ENCODE measurements around the gene DTNB. TPM values are rescaled to one million over a fixed set of nuclear protein-coding genes. Genes with fewer than 3 reads are reported as not detected.
"Not testable (repeated sequence)": the region's sequence is repeated elsewhere in the genome, so short reads cannot be mapped to it uniquely, and the experiment has no call there.

The DTNB gene
- total RNA-seq, 1 experiment from 2014 or later: 51.9 TPM

DNA sequence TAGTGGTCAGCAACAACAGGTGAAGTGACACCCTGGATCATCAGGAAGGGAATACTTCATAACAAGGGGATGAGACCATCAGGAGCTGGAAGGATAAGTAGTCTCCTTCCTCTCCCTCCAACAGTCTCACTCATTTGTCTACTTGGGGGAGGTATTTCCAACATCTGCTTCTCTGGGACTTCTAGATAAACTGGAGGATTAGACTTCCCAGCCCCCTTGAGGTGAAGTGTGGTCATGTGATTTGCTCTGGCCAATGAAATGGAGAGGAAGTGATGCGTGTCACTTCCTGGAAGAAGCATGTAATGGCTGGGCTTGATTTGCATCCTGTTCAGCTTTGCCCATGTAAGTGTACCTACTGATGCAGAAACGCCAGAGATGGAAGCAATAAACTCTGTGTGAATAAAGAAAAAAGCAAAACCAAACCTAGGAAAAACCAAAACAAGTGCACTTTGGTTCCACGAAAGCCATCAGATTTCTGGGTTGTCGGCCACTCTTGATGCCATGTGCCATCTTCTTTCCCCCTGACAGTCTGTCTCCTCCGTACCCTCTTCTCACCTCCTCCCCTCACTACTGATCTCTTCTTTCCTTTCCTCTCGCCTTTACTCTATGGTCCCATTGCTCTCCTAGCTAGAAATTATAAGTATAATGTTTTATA, 255.5 kb downstream of the DTNB start:
- no peak for DNase-seq
- H3K36me3 ChIP-seq (ENCODE audit: low read depth): no peaks in the 10 kb centered on the region
- POLR2A ChIA-PET (ENCODE audit: unreplicated experiment): no interaction called here
- no peaks in the 10 kb centered on the region for H3K9me2 ChIP-seq (ENCODE audit: insufficient read depth)
- CTCF ChIA-PET: no interaction called here
- no TSS peak for BruUV-seq (replicated peaks)
- no peaks in the 10 kb centered on the region for H3K27me3 ChIP-seq (ENCODE audit: insufficient read depth, low read depth)
- TF ChIP-seq, protein P1, sequence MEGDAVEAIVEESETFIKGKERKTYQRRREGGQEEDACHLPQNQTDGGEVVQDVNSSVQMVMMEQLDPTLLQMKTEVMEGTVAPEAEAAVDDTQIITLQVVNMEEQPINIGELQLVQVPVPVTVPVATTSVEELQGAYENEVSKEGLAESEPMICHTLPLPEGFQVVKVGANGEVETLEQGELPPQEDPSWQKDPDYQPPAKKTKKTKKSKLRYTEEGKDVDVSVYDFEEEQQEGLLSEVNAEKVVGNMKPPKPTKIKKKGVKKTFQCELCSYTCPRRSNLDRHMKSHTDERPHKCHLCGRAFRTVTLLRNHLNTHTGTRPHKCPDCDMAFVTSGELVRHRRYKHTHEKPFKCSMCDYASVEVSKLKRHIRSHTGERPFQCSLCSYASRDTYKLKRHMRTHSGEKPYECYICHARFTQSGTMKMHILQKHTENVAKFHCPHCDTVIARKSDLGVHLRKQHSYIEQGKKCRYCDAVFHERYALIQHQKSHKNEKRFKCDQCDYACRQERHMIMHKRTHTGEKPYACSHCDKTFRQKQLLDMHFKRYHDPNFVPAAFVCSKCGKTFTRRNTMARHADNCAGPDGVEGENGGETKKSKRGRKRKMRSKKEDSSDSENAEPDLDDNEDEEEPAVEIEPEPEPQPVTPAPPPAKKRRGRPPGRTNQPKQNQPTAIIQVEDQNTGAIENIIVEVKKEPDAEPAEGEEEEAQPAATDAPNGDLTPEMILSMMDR (conservative IDR thresholded peaks at IDR 0.05): no peak
- TF ChIP-seq EZH2 (IDR thresholded peaks at IDR 0.05; ENCODE audit: low read depth): no peak
- no peaks in the 10 kb centered on the region for H3K9me3 ChIP-seq (ENCODE audit: insufficient read depth, low read depth)
- no peaks in the 10 kb centered on the region for H4K20me1 ChIP-seq (ENCODE audit: insufficient read depth)
- no peaks in the 10 kb centered on the region for H3F3A ChIP-seq (ENCODE audit: insufficient read depth, low read depth)
- no peak overlapping the region for H2AFZ ChIP-seq
- no peaks in the 10 kb centered on the region for H3K4me1 ChIP-seq (replicated peaks; ENCODE audit: insufficient read depth)
- no peak overlapping the region for H3K4me3 ChIP-seq
- H3K27ac ChIP-seq: no peak overlapping the region
- H3K79me2 ChIP-seq (ENCODE audit: low read depth): no peaks in the 10 kb centered on the region
- H3K4me2 ChIP-seq: no peak overlapping the region
- intact Hi-C loops (cut with micrococcal nuclease; ENCODE audit: unreplicated experiment): no loop called here

DNA sequence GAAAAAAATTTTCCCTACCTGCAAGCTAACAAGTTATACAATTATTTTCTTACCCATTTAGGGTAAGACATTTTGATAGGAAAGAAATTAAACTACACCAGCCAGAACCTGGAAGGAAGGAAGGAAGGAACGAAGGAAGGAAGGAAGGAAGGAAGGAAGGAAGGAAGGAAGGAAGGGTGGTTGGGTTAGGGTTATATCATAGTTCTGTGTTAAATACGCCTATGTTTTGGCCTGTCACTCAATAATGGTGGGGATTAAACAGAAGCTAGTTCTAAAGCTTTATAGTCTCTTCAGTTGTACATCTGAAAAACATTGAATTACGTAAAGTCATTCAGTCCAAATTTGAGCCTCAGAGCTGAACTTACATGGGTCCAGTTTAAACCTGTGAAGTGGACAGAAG, 256.7 kb downstream of the DTNB start:
- H3K4me3 ChIP-seq: no peak overlapping the region
- no peaks in the 10 kb centered on the region for H4K20me1 ChIP-seq (ENCODE audit: insufficient read depth)
- ChIA-PET POLR2A (ENCODE audit: unreplicated experiment) (no interaction called here), CTCF (no interaction called here)
- H3K36me3 ChIP-seq (ENCODE audit: low read depth): no peaks in the 10 kb centered on the region
- H3K27me3 ChIP-seq (ENCODE audit: insufficient read depth, low read depth): no peaks in the 10 kb centered on the region
- H3K4me1 ChIP-seq (replicated peaks; ENCODE audit: insufficient read depth): no peaks in the 10 kb centered on the region
- BruUV-seq (replicated peaks): no TSS peak
- no peak overlapping the region for H3K27ac ChIP-seq
- H3K9me3 ChIP-seq (ENCODE audit: insufficient read depth, low read depth): no peaks in the 10 kb centered on the region
- H2AFZ ChIP-seq: no peak overlapping the region
- H3K79me2 ChIP-seq (ENCODE audit: low read depth): no peaks in the 10 kb centered on the region
- H3F3A ChIP-seq (ENCODE audit: insufficient read depth, low read depth): no peaks in the 10 kb centered on the region
- no peak for DNase-seq
- H3K4me2 ChIP-seq: no peak overlapping the region
- no peaks in the 10 kb centered on the region for H3K9me2 ChIP-seq (ENCODE audit: insufficient read depth)
- TF ChIP-seq EZH2 (IDR thresholded peaks at IDR 0.05; ENCODE audit: low read depth): no peak
- TF ChIP-seq, protein P1 (conservative IDR thresholded peaks at IDR 0.05): no peak
- intact Hi-C loops (cut with micrococcal nuclease; ENCODE audit: unreplicated experiment): no loop called here

DNA sequence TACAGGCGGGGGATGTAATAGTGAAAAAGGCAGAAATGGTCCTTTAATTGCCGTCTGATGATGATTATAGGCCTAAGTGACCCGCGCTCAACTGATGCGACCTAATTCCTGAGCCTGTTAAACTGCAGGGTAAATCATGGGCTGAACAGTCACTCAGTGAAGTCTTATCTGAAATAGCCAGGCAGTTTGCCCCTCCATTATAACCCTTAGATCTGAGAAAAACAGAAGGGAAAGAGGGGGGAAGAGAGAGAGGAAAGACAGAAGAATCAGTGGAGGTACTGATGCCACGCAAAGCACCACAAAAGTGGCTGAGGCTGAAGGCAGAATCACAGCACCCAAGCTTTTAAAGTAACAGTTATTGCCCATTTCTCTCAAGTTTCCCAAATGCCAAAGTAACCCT, 258.6 kb downstream of the DTNB start:
- no peak overlapping the region for H3K4me2 ChIP-seq
- H3K27me3 ChIP-seq (ENCODE audit: insufficient read depth, low read depth): no peaks in the 10 kb centered on the region
- H4K20me1 ChIP-seq (ENCODE audit: insufficient read depth): no peaks in the 10 kb centered on the region
- H3K4me3 ChIP-seq: no peak overlapping the region
- no peaks in the 10 kb centered on the region for H3K36me3 ChIP-seq (ENCODE audit: low read depth)
- TF ChIP-seq EZH2 (IDR thresholded peaks at IDR 0.05; ENCODE audit: low read depth): no peak
- TF ChIP-seq, protein P1 (conservative IDR thresholded peaks at IDR 0.05): no peak
- H3K4me1 ChIP-seq (replicated peaks; ENCODE audit: insufficient read depth): no peaks in the 10 kb centered on the region
- no peak for DNase-seq
- intact Hi-C loops (cut with micrococcal nuclease; ENCODE audit: unreplicated experiment): no loop called here
- CTCF ChIA-PET: no interaction called here
- no peaks in the 10 kb centered on the region for H3F3A ChIP-seq (ENCODE audit: insufficient read depth, low read depth)
- no peak overlapping the region for H3K27ac ChIP-seq
- H3K79me2 ChIP-seq (ENCODE audit: low read depth): no peaks in the 10 kb centered on the region
- H3K9me3 ChIP-seq (ENCODE audit: insufficient read depth, low read depth): no peaks in the 10 kb centered on the region
- no peaks in the 10 kb centered on the region for H3K9me2 ChIP-seq (ENCODE audit: insufficient read depth)
- BruUV-seq (replicated peaks): no TSS peak
- H2AFZ ChIP-seq: no peak overlapping the region
- POLR2A ChIA-PET (ENCODE audit: unreplicated experiment): no interaction called here

DNA sequence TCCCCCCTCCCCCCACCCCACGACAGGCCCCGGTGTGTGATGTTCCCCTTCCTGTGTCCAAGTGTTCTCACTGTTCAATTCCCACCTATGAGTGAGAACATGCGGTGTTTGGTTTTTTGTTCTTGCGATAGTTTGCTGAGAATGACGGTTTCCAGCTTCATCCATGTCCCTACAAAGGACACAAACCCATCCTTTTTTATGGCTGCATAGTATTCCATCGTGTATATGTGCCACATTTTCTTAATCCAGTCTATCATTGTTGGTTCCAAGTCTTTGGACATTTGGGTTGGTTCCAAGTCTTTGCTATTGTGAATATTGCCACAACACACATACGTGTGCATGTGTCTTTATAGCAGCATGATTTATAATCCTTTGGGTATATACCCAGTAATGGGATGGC, 260.0 kb downstream of the DTNB start:
- H3K27ac ChIP-seq; H3K4me3 ChIP-seq; H3K79me2 ChIP-seq (ENCODE audit: low read depth); POLR2A ChIA-PET (ENCODE audit: unreplicated experiment); DNase-seq; H3K36me3 ChIP-seq (ENCODE audit: low read depth); H3K4me2 ChIP-seq; H3K9me2 ChIP-seq (ENCODE audit: insufficient read depth); H3K9me3 ChIP-seq (ENCODE audit: insufficient read depth, low read depth); H3K27me3 ChIP-seq (ENCODE audit: insufficient read depth, low read depth); H3F3A ChIP-seq (ENCODE audit: insufficient read depth, low read depth); H3K4me1 ChIP-seq (replicated peaks; ENCODE audit: insufficient read depth); H4K20me1 ChIP-seq (ENCODE audit: insufficient read depth); CTCF ChIA-PET; BruUV-seq (replicated peaks); H2AFZ ChIP-seq; intact Hi-C loops (cut with micrococcal nuclease; ENCODE audit: unreplicated experiment): not testable (repeated sequence)

All from PC-9 (cell line).